ENCODE results near the gene ASB2. TPM values are rescaled to one million over a fixed set of nuclear protein-coding genes. Genes with fewer than 3 reads are reported as not detected.
A peak's percentile ranks its signal among the peaks of the same experiment; 100 is the strongest.

ASB2 gene
- total RNA-seq, 1 donor from 2014 or later = 16.2 TPM

GRCh38 chr14:94001501-94002396 lies 25.4 kb upstream of the ASB2 start:
- Histone ChIP-seq H3K9me3 (ENCODE audit: control insufficient read depth in 3 of 3, low read length in 3 of 3) (no peaks in the 10 kb centered on the region), H3K36me3 (ENCODE audit: control insufficient read depth in 3 of 3, insufficient read depth in 3 of 3, low read length in 3 of 3) (no peaks in the 10 kb centered on the region), H3K27me3 (ENCODE audit: control insufficient read depth in 3 of 3, insufficient read depth in 3 of 3, low read length in 3 of 3) (peaks cover 0 to 11% (median 6%) of the 10 kb centered on the region in 3 donors), H3K4me3 (ENCODE audit: low read length in 3 of 3) (peak overlapping the region in 2 of 3 donors; percentile 0 to 13), H3K4me1 (ENCODE audit: control insufficient read depth in 3 of 3, insufficient read depth in 3 of 3, low read length in 3 of 3) (peaks cover 25 to 37% (median 33%) of the 10 kb centered on the region in 3 donors), H3K9ac (ENCODE audit: low read depth in 1 of 3, low read length in 3 of 3) (peak overlapping the region in 1 of 3 donors; percentile 54), H3K27ac (ENCODE audit: low read depth, low read length) (no peak overlapping the region)

- no peaks in the 10 kb centered on the region for H3K9me3 ChIP-seq (ENCODE audit: control insufficient read depth in 3 of 3, low read length in 3 of 3)
- H3K27me3 ChIP-seq (ENCODE audit: control insufficient read depth in 3 of 3, insufficient read depth in 3 of 3, low read length in 3 of 3) = peaks cover 0 to 11% (median 6%) of the 10 kb centered on the region in 3 donors
- H3K4me3 ChIP-seq (ENCODE audit: low read length in 3 of 3) = no peak overlapping the region
- peak overlapping the region in 1 of 3 donors; percentile 54 for H3K9ac ChIP-seq (ENCODE audit: low read depth in 1 of 3, low read length in 3 of 3)
- H3K4me1 ChIP-seq (ENCODE audit: control insufficient read depth in 3 of 3, insufficient read depth in 3 of 3, low read length in 3 of 3) = peaks cover 29 to 44% (median 40%) of the 10 kb centered on the region in 3 donors
- H3K27ac ChIP-seq (ENCODE audit: low read depth, low read length) = no peak overlapping the region
- H3K36me3 ChIP-seq (ENCODE audit: control insufficient read depth in 3 of 3, insufficient read depth in 3 of 3, low read length in 3 of 3) = no peaks in the 10 kb centered on the region
These were observed 24.6 kb upstream of the ASB2 start for GRCh38 chr14:94001016-94001415.

- H3K27ac ChIP-seq (ENCODE audit: low read depth, low read length) = no peak overlapping the region
- H3K4me3 ChIP-seq (ENCODE audit: low read length in 3 of 3) = no peak overlapping the region
- H3K36me3 ChIP-seq (ENCODE audit: control insufficient read depth in 3 of 3, insufficient read depth in 3 of 3, low read length in 3 of 3) = no peaks in the 10 kb centered on the region
- H3K9me3 ChIP-seq (ENCODE audit: control insufficient read depth in 3 of 3, low read length in 3 of 3) = no peaks in the 10 kb centered on the region
- H3K27me3 ChIP-seq (ENCODE audit: control insufficient read depth in 3 of 3, insufficient read depth in 3 of 3, low read length in 3 of 3) = peaks cover 0 to 11% (median 6%) of the 10 kb centered on the region in 3 donors
- peaks cover 36 to 52% (median 48%) of the 10 kb centered on the region in 3 donors for H3K4me1 ChIP-seq (ENCODE audit: control insufficient read depth in 3 of 3, insufficient read depth in 3 of 3, low read length in 3 of 3)
- no peak overlapping the region for H3K9ac ChIP-seq (ENCODE audit: low read depth in 1 of 3, low read length in 3 of 3)
These were observed 23.9 kb upstream of the ASB2 start for GRCh38 chr14:94000267-94000666.

- H3K4me3 ChIP-seq (ENCODE audit: low read length in 3 of 3) = no peak overlapping the region
- H3K9ac ChIP-seq (ENCODE audit: low read depth in 1 of 3, low read length in 3 of 3) = no peak overlapping the region
- peaks cover 0 to 11% (median 6%) of the 10 kb centered on the region in 3 donors for H3K27me3 ChIP-seq (ENCODE audit: control insufficient read depth in 3 of 3, insufficient read depth in 3 of 3, low read length in 3 of 3)
- no peak overlapping the region for H3K27ac ChIP-seq (ENCODE audit: low read depth, low read length)
- no peaks in the 10 kb centered on the region for H3K36me3 ChIP-seq (ENCODE audit: control insufficient read depth in 3 of 3, insufficient read depth in 3 of 3, low read length in 3 of 3)
- no peaks in the 10 kb centered on the region for H3K9me3 ChIP-seq (ENCODE audit: control insufficient read depth in 3 of 3, low read length in 3 of 3)
- peaks cover 42 to 58% (median 54%) of the 10 kb centered on the region in 3 donors for H3K4me1 ChIP-seq (ENCODE audit: control insufficient read depth in 3 of 3, insufficient read depth in 3 of 3, low read length in 3 of 3)
These were observed 23.2 kb upstream of the ASB2 start for GRCh38 chr14:93999573-93999972.

GRCh38 chr14:93998871-93999403 lies 22.6 kb upstream of the ASB2 start:
- Histone ChIP-seq H3K4me3 (ENCODE audit: low read length in 3 of 3) (no peak overlapping the region), H3K27me3 (ENCODE audit: control insufficient read depth in 3 of 3, insufficient read depth in 3 of 3, low read length in 3 of 3) (peaks cover 0 to 11% (median 6%) of the 10 kb centered on the region in 3 donors), H3K4me1 (ENCODE audit: control insufficient read depth in 3 of 3, insufficient read depth in 3 of 3, low read length in 3 of 3) (peaks cover 42 to 65% (median 57%) of the 10 kb centered on the region in 3 donors), H3K27ac (ENCODE audit: low read depth, low read length) (no peak overlapping the region), H3K36me3 (ENCODE audit: control insufficient read depth in 3 of 3, insufficient read depth in 3 of 3, low read length in 3 of 3) (no peaks in the 10 kb centered on the region), H3K9me3 (ENCODE audit: control insufficient read depth in 3 of 3, low read length in 3 of 3) (no peaks in the 10 kb centered on the region), H3K9ac (ENCODE audit: low read depth in 1 of 3, low read length in 3 of 3) (peak overlapping the region in 1 of 3 donors; percentile 50)

GRCh38 chr14:93997916-93998870 lies 21.8 kb upstream of the ASB2 start:
- Histone ChIP-seq H3K9ac (ENCODE audit: low read depth in 1 of 3, low read length in 3 of 3) (peak overlapping the region in 1 of 3 donors; percentile 41), H3K9me3 (ENCODE audit: control insufficient read depth in 3 of 3, low read length in 3 of 3) (no peaks in the 10 kb centered on the region), H3K27ac (ENCODE audit: low read depth, low read length) (peak overlapping the region; percentile 27), H3K4me3 (ENCODE audit: low read length in 3 of 3) (peak overlapping the region in 1 of 3 donors; percentile 29), H3K36me3 (ENCODE audit: control insufficient read depth in 3 of 3, insufficient read depth in 3 of 3, low read length in 3 of 3) (no peaks in the 10 kb centered on the region), H3K4me1 (ENCODE audit: control insufficient read depth in 3 of 3, insufficient read depth in 3 of 3, low read length in 3 of 3) (peaks cover 42 to 65% (median 57%) of the 10 kb centered on the region in 3 donors), H3K27me3 (ENCODE audit: control insufficient read depth in 3 of 3, insufficient read depth in 3 of 3, low read length in 3 of 3) (peaks cover 0 to 11% (median 6%) of the 10 kb centered on the region in 3 donors)

- no peaks in the 10 kb centered on the region for H3K36me3 ChIP-seq (ENCODE audit: control insufficient read depth in 3 of 3, insufficient read depth in 3 of 3, low read length in 3 of 3)
- H3K9me3 ChIP-seq (ENCODE audit: control insufficient read depth in 3 of 3, low read length in 3 of 3) = no peaks in the 10 kb centered on the region
- H3K4me1 ChIP-seq (ENCODE audit: control insufficient read depth in 3 of 3, insufficient read depth in 3 of 3, low read length in 3 of 3) = peaks cover 42 to 65% (median 57%) of the 10 kb centered on the region in 3 donors
- H3K27ac ChIP-seq (ENCODE audit: low read depth, low read length) = no peak within 1 kb of the TSS
- H3K4me3 ChIP-seq (ENCODE audit: low read length in 3 of 3) = no peak within 1 kb of the TSS
- peak within 1 kb of the TSS; percentile 38 to 82 (median 47) for H3K9ac ChIP-seq (ENCODE audit: low read depth in 1 of 3, low read length in 3 of 3)
- peaks cover 0 to 11% (median 6%) of the 10 kb centered on the region in 3 donors for H3K27me3 ChIP-seq (ENCODE audit: control insufficient read depth in 3 of 3, insufficient read depth in 3 of 3, low read length in 3 of 3)
These were observed 20.7 kb upstream of the ASB2 start, which contains the start of gene CCDC197 for GRCh38 chr14:93997082-93997481. CCDC197 (plus strand) TSS chr14:93997301; CDS start chr14:93998132, 831 bp downstream.

GRCh38 chr14:93996130-93996695 lies 19.8 kb upstream of the ASB2 start:
- H3K27ac ChIP-seq (ENCODE audit: low read depth, low read length) = peak overlapping the region; percentile 84
- peak overlapping the region; percentile 38 to 82 (median 47) for H3K9ac ChIP-seq (ENCODE audit: low read depth in 1 of 3, low read length in 3 of 3)
- H3K36me3 ChIP-seq (ENCODE audit: control insufficient read depth in 3 of 3, insufficient read depth in 3 of 3, low read length in 3 of 3) = no peaks in the 10 kb centered on the region
- H3K4me1 ChIP-seq (ENCODE audit: control insufficient read depth in 3 of 3, insufficient read depth in 3 of 3, low read length in 3 of 3) = peaks cover 38 to 60% (median 52%) of the 10 kb centered on the region in 3 donors
- H3K9me3 ChIP-seq (ENCODE audit: control insufficient read depth in 3 of 3, low read length in 3 of 3) = no peaks in the 10 kb centered on the region
- H3K4me3 ChIP-seq (ENCODE audit: low read length in 3 of 3) = peak overlapping the region in 1 of 3 donors; percentile 35
- peaks cover 0 to 9% (median 0%) of the 10 kb centered on the region in 3 donors for H3K27me3 ChIP-seq (ENCODE audit: control insufficient read depth in 3 of 3, insufficient read depth in 3 of 3, low read length in 3 of 3)

All from skeletal muscle tissue (tissue), 4 donors.